H9 (cell line): Measurements from ENCODE around the gene METTL3. TPM values are rescaled to one million over a fixed set of nuclear protein-coding genes. Genes with fewer than 3 reads are reported as not detected.

ENCODE experiments used
- DNase-seq: peaks from one replicate; pipeline ENCODE4 v3.0.0-alpha.2; 2017
- H2AFZ ChIP-seq: one replicate; pipeline ENCODE4 v1.6.1; 2013; ENCODE audit warnings: mild to moderate bottlenecking, low read length, control low read depth, moderate library complexity
- H2AK5ac ChIP-seq: 2 replicates; pipeline ENCODE4 v1.6.1; 2013; ENCODE audit warnings: low read length, control low read depth, mixed read lengths; ENCODE audit not compliant: insufficient read length
- H2BK120ac ChIP-seq: one replicate; pipeline ENCODE4 v1.6.1; 2013; ENCODE audit warnings: low read depth, mild to moderate bottlenecking, low read length, control low read depth, inconsistent platforms; ENCODE audit not compliant: poor library complexity, severe bottlenecking
- H2BK12ac ChIP-seq: 2 replicates; pipeline ENCODE4 v1.6.1; 2013; ENCODE audit warnings: low read length, control low read depth, mixed read lengths, low read depth; ENCODE audit not compliant: insufficient read length
- H2BK15ac ChIP-seq: 2 replicates; pipeline ENCODE4 v1.6.1; 2013; ENCODE audit warnings: low read depth, low read length, control low read depth
- H2BK20ac ChIP-seq: one replicate; pipeline ENCODE4 v1.6.1; 2013; ENCODE audit warnings: low read depth, mild to moderate bottlenecking, low read length, control low read depth, inconsistent platforms; ENCODE audit not compliant: poor library complexity, severe bottlenecking
- H2BK5ac ChIP-seq: 2 replicates; pipeline ENCODE4 v1.6.1; 2013; ENCODE audit warnings: low read length, control low read depth, mixed read lengths; ENCODE audit not compliant: insufficient read length
- H3K14ac ChIP-seq: 2 replicates; pipeline ENCODE4 v1.6.1; 2013; ENCODE audit warnings: low read length, control low read depth; ENCODE audit not compliant: insufficient read depth
- H3K18ac ChIP-seq: 2 replicates; pipeline ENCODE4 v1.6.1; 2013; ENCODE audit warnings: low read depth, mild to moderate bottlenecking, mixed read lengths, low read length, control low read depth; ENCODE audit not compliant: insufficient read length
- H3K23ac ChIP-seq: 2 replicates; pipeline ENCODE4 v1.6.1; 2013; ENCODE audit warnings: low read length, control low read depth, mixed read lengths, low read depth; ENCODE audit not compliant: insufficient read length
- H3K23me2 ChIP-seq: 2 replicates; pipeline ENCODE4 v1.6.1; 2013; ENCODE audit warnings: low read depth, mild to moderate bottlenecking, mixed read lengths, low read length, control low read depth; ENCODE audit not compliant: insufficient read length, poor library complexity, severe bottlenecking
- H3K27ac ChIP-seq: 2 replicates; pipeline ENCODE4 v1.5.1; 2013; ENCODE audit warnings: low read length, control low read depth, mixed read lengths, low read depth; ENCODE audit not compliant: insufficient read length
- H3K27me3 ChIP-seq: 2 replicates; pipeline ENCODE4 v1.6.1; 2013; ENCODE audit warnings: low read length, control low read depth, inconsistent platforms; ENCODE audit not compliant: insufficient read depth
- H3K4ac ChIP-seq: 2 replicates; pipeline ENCODE4 v1.6.1; 2013; ENCODE audit warnings: low read depth, mild to moderate bottlenecking, control low read depth, inconsistent platforms, low read length, moderate library complexity
- H3K4me1 ChIP-seq: 2 replicates; pipeline ENCODE4 v1.6.1; 2013; ENCODE audit warnings: low read length, control low read depth, inconsistent platforms; ENCODE audit not compliant: insufficient read depth
- H3K4me2 ChIP-seq: 2 replicates; pipeline ENCODE4 v1.6.1; 2013; ENCODE audit warnings: low read length, control low read depth, mixed read lengths; ENCODE audit not compliant: insufficient read length, insufficient read depth
- H3K56ac ChIP-seq: 2 replicates; pipeline ENCODE4 v1.6.1; 2013; ENCODE audit warnings: low read depth, mild to moderate bottlenecking, mixed read lengths, low read length, control low read depth; ENCODE audit not compliant: insufficient read length
- H3K79me1 ChIP-seq: 2 replicates; pipeline ENCODE4 v1.6.1; 2013; ENCODE audit warnings: low read depth, mild to moderate bottlenecking, moderate library complexity, low read length, control low read depth, inconsistent platforms; ENCODE audit not compliant: insufficient read depth, poor library complexity, severe bottlenecking
- H3K79me2 ChIP-seq: 2 replicates; pipeline ENCODE4 v1.6.1; 2013; ENCODE audit warnings: low read length, control low read depth, inconsistent platforms; ENCODE audit not compliant: insufficient read depth
- H3K9ac ChIP-seq: 2 replicates; pipeline ENCODE4 v1.6.1; 2013; ENCODE audit warnings: low read length, control low read depth, mixed read lengths; ENCODE audit not compliant: insufficient read length; ENCODE audit errors: extremely low read depth
- H3K9me3 ChIP-seq: one replicate; pipeline ENCODE4 v1.6.1; 2013; ENCODE audit warnings: low read depth, low read length, inconsistent platforms; ENCODE audit not compliant: control insufficient read depth
- H3T11ph ChIP-seq: one replicate; pipeline ENCODE4 v1.6.1; 2013; ENCODE audit warnings: mild to moderate bottlenecking, low read length, control low read depth, inconsistent platforms
- H4K20me1 ChIP-seq: one replicate; pipeline ENCODE4 v1.6.1; 2013; ENCODE audit not compliant: control insufficient read depth, insufficient read length, insufficient read depth
- H4K5ac ChIP-seq: 2 replicates; pipeline ENCODE4 v1.6.1; 2013; ENCODE audit warnings: low read depth, mild to moderate bottlenecking, mixed read lengths, low read length, control low read depth; ENCODE audit not compliant: insufficient read length
- H4K8ac ChIP-seq: replicated peaks from 2 replicates; pipeline ENCODE4 v1.6.1; 2013; ENCODE audit warnings: low read length, control low read depth, mixed read lengths, low read depth; ENCODE audit not compliant: insufficient read length
- H4K91ac ChIP-seq: 2 replicates; pipeline ENCODE4 v1.6.1; 2013; ENCODE audit warnings: low read depth, mild to moderate bottlenecking, moderate library complexity, mixed read lengths, low read length, control low read depth; ENCODE audit not compliant: insufficient read length
- H3K27ac Mint-ChIP-seq, 3 experiments: 2 replicates in 2 of 3; 3 replicates in 1 of 3; pipeline ENCODE4 v1.8.0; 2020 to 2021; ENCODE audit warnings: mixed read lengths in 3 of 3, mild to moderate bottlenecking in 1 of 3, moderate library complexity in 1 of 3
- H3K27me3 Mint-ChIP-seq: 2 replicates; pipeline ENCODE4 v1.8.0; 2021; ENCODE audit warnings: low read depth, mild to moderate bottlenecking, moderate library complexity, mixed read lengths
- H3K36me3 Mint-ChIP-seq, 3 experiments: 2 replicates in 2 of 3; 3 replicates in 1 of 3; pipeline ENCODE4 v1.8.0; 2020 to 2021; ENCODE audit warnings: low read depth in 3 of 3, mixed read lengths in 3 of 3; ENCODE audit not compliant: insufficient read depth in 1 of 3
- H3K4me1 Mint-ChIP-seq, 2 experiments: 2 replicates each; pipeline ENCODE4 v1.8.0; 2020; ENCODE audit warnings: mixed read lengths in 2 of 2
- H3K4me3 Mint-ChIP-seq, 2 experiments: 2 replicates in 1 of 2; 3 replicates in 1 of 2; pipeline ENCODE4 v1.8.0; 2020 to 2021; ENCODE audit warnings: mild to moderate bottlenecking in 2 of 2, mixed read lengths in 2 of 2, moderate library complexity in 1 of 2
- H3K9me3 Mint-ChIP-seq, 2 experiments: 2 replicates in 1 of 2; 3 replicates in 1 of 2; pipeline ENCODE4 v1.8.0; 2020; ENCODE audit warnings: mild to moderate bottlenecking in 2 of 2, mixed read lengths in 2 of 2, moderate library complexity in 1 of 2
- CTCF ChIP-seq: fragments of 200-600 bp; sonication (generic); conservative IDR thresholded peaks from 3 replicates; pipeline ENCODE4 v1.8.0; 2021; ENCODE audit warnings: antibody characterized with exemption, mild to moderate bottlenecking
- WGBS: extraction: QIAGEN DNeasy Blood & Tissue Kit; methylation state at CpG from one replicate; pipeline ENCODE4 v1.1.7; 2013; ENCODE audit warnings: missing lambda C conversion rate, low lambda C conversion rate, mixed read lengths; ENCODE audit not compliant: insufficient read length; ENCODE audit errors: extremely low coverage; 5-methylcytosine and 5-hydroxymethylcytosine counted together
- total RNA-seq: library from RNA; stranded (reverse); gene quantifications from 2 replicates; pipeline ENCODE4 v1.2.1, GENCODE V29; 2021

METTL3 gene
- total RNA-seq, 1 experiment from 2014 or later: 84.1 TPM

GRCh38 chr14:21536418-21537089 is 25.4 kb upstream of the METTL3 start:
- peak overlapping the region; percentile 92 for H3K18ac ChIP-seq
- H3K4me2 ChIP-seq: peak overlapping the region; percentile 97
- H3K4ac ChIP-seq: no peak overlapping the region
- H4K5ac ChIP-seq: no peak overlapping the region
- no peak overlapping the region for H2BK120ac ChIP-seq
- Mint-ChIP-seq H3K9me3 (no peaks in the 10 kb centered on the region), H3K4me1 (peaks cover 49 to 61% of the 10 kb centered on the region in 2 experiments), H3K4me3 (peak overlapping the region; percentile 85 to 99), H3K27me3 (no peaks in the 10 kb centered on the region), H3K27ac (peak overlapping the region; percentile 93 to 100 (median 97)), H3K36me3 (peaks cover 8 to 20% (median 11%) of the 10 kb centered on the region in 3 experiments; a peak in 6 of 7 replicates)
- no peak overlapping the region for H3K23ac ChIP-seq
- no peaks in the 10 kb centered on the region for H4K20me1 ChIP-seq
- WGBS: no CpG with 5 or more reads among the region's 25 CpGs
- no peak overlapping the region for H2BK15ac ChIP-seq
- H4K8ac ChIP-seq: no peak overlapping the region
- no peak overlapping the region for H3K56ac ChIP-seq
- H3K4me1 ChIP-seq: peaks cover 6% of the 10 kb centered on the region; the same call in 1 of the 2 replicates
- H2AFZ ChIP-seq: no peak overlapping the region
- H3K79me2 ChIP-seq: peaks cover 27% of the 10 kb centered on the region; the same call in 1 of the 2 replicates
- H2BK12ac ChIP-seq: no peak overlapping the region
- no peak overlapping the region for H4K91ac ChIP-seq
- H3K79me1 ChIP-seq: no peaks in the 10 kb centered on the region
- peak overlapping the region; percentile 82 for H3K9ac ChIP-seq
- no peak overlapping the region for H2AK5ac ChIP-seq
- peak; percentile 56 for DNase-seq
- peak overlapping the region; percentile 69 for H3K27ac ChIP-seq
- H2BK20ac ChIP-seq: no peak overlapping the region
- H2BK5ac ChIP-seq: peak overlapping the region; percentile 66
- no peaks in the 10 kb centered on the region for H3K9me3 ChIP-seq
- TF ChIP-seq CTCF: no peak
- peaks cover 16% of the 10 kb centered on the region for H3K23me2 ChIP-seq
- H3K14ac ChIP-seq: peak overlapping the region; percentile 87; the same call in 1 of the 2 replicates
- no peak overlapping the region for H3T11ph ChIP-seq
- H3K27me3 ChIP-seq: no peaks in the 10 kb centered on the region
